H1 (cell line): ENCODE data around the gene ACHE. TPM values are rescaled to one million over a fixed set of nuclear protein-coding genes. Genes with fewer than 3 reads are reported as not detected.

Experiments used
- ATF2 ChIP-seq: IDR thresholded peaks from 2 replicates; pipeline ENCODE4 v1.6.1; 2012; ENCODE audit warnings: low read length, inconsistent platforms
- polyA plus RNA-seq, 7 experiments: library from polyadenylated mRNA; depleted of rRNA in 3 of 7; stranded (reverse) in 5 of 7; unstranded in 2 of 7; fragments of >200 nt in 5 of 7; fragments of 200-250 nt in 2 of 7; gene quantifications; 1 replicate in 5 of 7; 2 replicates in 1 of 7; 4 replicates in 1 of 7; pipeline versions ENCODE4 v1.2.1 to v1.2.3, GENCODE V29; 2011 to 2013; ENCODE audit warnings: missing spikeins in 2 of 7, mixed read lengths in 2 of 7
- total RNA-seq: library from RNA; stranded (reverse); fragmentation: NEBNext Ultra II Directional; extraction: Animal tissue kit (Norgen Biotek cat#: 25700); gene quantifications from 2 replicates; pipeline ENCODE4 v1.2.1, GENCODE V29; 2021

The ACHE gene
- total and polyA plus RNA-seq, 2 of the 8 experiments (the other 6 are each of a cell fraction or from before 2014, with no cell fraction given): 1.4 to 4.3 TPM

GRCh38 chr7:100865938-100866728 lies 29.6 kb downstream of the ACHE start (continued):
- TF ChIP-seq ATF2: no peak
- TF ChIP-seq, all 59 proteins: peak for 0
